GM10248 (cell line): ENCODE results near the gene TUBB8.

Experiments used
- CTCF ChIA-PET: fragments of 300-600 bp; sonication (Branson Sonifier 250); formaldehyde crosslinking; extraction: SDS; loops from one replicate; lab custom pipeline; 2021; ENCODE audit warnings: antibody characterized with exemption; lab: Yijun Ruan, JAX
- POLR2A ChIA-PET: fragments of 350-650 bp; sonication (Branson Sonifier 250); formaldehyde crosslinking; extraction: SDS; loops from one replicate; lab custom pipeline; 2020; ENCODE audit warnings: antibody characterized with exemption; lab: Yijun Ruan, JAX
- DNase-seq: peaks from one replicate; pipeline ENCODE4 v3.0.0; 2012; ENCODE audit errors: extremely low spot score
- TF ChIP-seq, protein P1 (sequence below): IDR thresholded peaks from 2 replicates; pipeline ENCODE4 v1.5.1; 2012; ENCODE audit warnings: mild to moderate bottlenecking, low read depth; ENCODE audit errors: extremely low read depth, missing control alignments, control extremely low read depth

Gene TUBB8

DNA sequence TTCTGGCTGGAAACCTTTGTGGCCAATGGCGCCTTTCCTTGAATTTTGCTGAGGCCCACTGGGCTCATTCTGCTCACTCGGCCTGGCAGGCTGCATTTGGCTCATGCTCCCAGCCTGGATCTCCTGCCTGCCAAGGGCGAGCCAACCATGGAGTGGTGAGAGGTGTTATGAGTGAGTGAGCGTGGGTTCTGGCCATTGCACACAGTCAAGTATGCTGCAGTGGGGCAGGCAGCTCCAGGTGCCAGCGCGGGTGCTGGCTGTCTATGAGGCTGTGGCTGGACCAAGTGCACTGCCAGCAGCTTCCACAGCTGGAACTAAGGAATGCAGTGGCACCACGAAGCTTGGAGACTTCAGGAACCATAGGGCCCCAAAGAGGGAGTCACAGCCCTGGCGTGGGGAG lies 42.2 kb upstream of the TUBB8 start:
- TF ChIP-seq, protein P1, sequence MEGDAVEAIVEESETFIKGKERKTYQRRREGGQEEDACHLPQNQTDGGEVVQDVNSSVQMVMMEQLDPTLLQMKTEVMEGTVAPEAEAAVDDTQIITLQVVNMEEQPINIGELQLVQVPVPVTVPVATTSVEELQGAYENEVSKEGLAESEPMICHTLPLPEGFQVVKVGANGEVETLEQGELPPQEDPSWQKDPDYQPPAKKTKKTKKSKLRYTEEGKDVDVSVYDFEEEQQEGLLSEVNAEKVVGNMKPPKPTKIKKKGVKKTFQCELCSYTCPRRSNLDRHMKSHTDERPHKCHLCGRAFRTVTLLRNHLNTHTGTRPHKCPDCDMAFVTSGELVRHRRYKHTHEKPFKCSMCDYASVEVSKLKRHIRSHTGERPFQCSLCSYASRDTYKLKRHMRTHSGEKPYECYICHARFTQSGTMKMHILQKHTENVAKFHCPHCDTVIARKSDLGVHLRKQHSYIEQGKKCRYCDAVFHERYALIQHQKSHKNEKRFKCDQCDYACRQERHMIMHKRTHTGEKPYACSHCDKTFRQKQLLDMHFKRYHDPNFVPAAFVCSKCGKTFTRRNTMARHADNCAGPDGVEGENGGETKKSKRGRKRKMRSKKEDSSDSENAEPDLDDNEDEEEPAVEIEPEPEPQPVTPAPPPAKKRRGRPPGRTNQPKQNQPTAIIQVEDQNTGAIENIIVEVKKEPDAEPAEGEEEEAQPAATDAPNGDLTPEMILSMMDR = no peak
- no peak for DNase-seq
- ChIA-PET CTCF (no interaction called here), POLR2A (no interaction called here)

GRCh38 chr10:90161-90560 lies 41.1 kb upstream of the TUBB8 start:
- ChIA-PET POLR2A (no interaction called here), CTCF (interaction anchor here (1.6 kb wide), 1 partner anchor 14 kb away, joined by 3 read pairs; no protein-coding TSS in a partner anchor)
- TF ChIP-seq, protein P1 = no peak
- no peak for DNase-seq

DNA sequence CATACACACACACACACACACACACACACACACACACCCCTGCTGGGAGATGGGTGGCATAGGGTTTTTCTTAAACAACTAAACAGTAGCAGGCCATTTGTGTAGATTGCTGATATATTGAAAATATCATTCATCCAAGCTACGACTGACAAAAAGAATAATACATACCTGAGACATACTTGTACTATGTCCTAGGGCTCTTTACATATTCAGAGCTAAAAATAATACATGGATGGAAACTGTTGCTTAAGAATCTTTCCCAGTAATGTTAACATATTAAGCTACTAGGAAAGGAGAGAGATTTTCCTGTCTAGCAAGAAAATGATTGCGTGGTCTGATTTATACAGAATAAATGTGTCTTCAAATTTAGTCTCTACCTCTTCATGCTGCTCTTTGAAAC lies 40.2 kb upstream of the TUBB8 start:
- ChIA-PET POLR2A (no interaction called here), CTCF (interaction anchor here (1.6 kb wide), 1 partner anchor 13 kb away, joined by 3 read pairs; no protein-coding TSS in a partner anchor)
- no peak for DNase-seq
- TF ChIP-seq, protein P1 = no peak

GRCh38 chr10:88253-88652 lies 39.2 kb upstream of the TUBB8 start:
- TF ChIP-seq, protein P1 = no peak
- CTCF ChIA-PET = no interaction called here
- no peak for DNase-seq
- POLR2A ChIA-PET = no interaction called here

- POLR2A ChIA-PET = no interaction called here
- CTCF ChIA-PET = interaction anchor here (1.4 kb wide), 1 partner anchor 14 kb away, joined by 3 read pairs; no protein-coding TSS in a partner anchor
- DNase-seq = no peak
- TF ChIP-seq, protein P1 = no peak
These were observed 38.3 kb upstream of the TUBB8 start for GRCh38 chr10:87177-88080.

- POLR2A ChIA-PET = no interaction called here
These were observed 36.9 kb upstream of the TUBB8 start for GRCh38 chr10:86031-86430.

More at GRCh38 chr10:86031-86430, 36.9 kb upstream of the TUBB8 start:
- CTCF ChIA-PET = interaction anchor here (1.4 kb wide), 1 partner anchor 12 kb away, joined by 3 read pairs; no protein-coding TSS in a partner anchor
- TF ChIP-seq, protein P1 = no peak
- no peak for DNase-seq
